ENCODE data around the gene FGD2.

FGD2 gene

DNA sequence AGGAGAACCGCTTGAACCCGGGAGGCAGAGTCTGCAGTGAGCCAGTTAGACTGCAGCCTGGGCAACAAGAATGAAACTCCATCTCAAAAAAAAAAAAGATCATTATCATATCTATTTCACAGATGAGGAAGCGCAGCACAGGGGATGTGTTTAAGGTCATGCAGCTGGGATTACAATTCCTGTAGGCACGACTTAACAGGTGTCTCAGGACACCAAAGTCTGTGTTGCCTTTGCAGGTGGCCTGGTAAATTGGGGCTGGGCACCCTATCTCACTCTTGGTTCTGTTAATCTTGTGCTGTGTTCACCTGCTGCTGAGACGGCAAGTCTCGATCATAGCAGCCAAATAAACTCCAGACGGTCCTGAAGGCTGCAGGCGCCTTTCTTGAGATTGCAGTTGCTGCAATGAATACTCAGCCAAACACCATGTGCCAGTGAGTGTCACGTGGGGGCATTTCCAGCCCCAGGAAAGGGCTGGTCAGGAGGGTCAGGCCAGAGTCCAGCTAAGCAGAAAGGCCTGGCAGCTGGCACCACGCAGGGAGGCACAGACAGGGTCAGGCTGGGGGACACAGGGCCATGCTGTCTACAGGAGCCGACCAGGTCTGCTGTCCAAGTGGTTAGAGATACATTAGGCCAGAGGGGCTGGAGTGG is 55.8 kb downstream of the FGD2 start:
- Histone ChIP-seq H3K36me3 (ENCODE audit: insufficient read depth, low read length) (no peaks in the 10 kb centered on the region), H3K9me3 (ENCODE audit: low read length) (no peaks in the 10 kb centered on the region), H3K4me1 (ENCODE audit: insufficient read depth, low read length) (peaks cover 19% of the 10 kb centered on the region), H2AFZ (ENCODE audit: low read depth, low read length) (no peak overlapping the region), H3K4me3 (ENCODE audit: low read length) (no peak overlapping the region), H3K27me3 (ENCODE audit: insufficient read depth, low read length) (no peaks in the 10 kb centered on the region)

DNA sequence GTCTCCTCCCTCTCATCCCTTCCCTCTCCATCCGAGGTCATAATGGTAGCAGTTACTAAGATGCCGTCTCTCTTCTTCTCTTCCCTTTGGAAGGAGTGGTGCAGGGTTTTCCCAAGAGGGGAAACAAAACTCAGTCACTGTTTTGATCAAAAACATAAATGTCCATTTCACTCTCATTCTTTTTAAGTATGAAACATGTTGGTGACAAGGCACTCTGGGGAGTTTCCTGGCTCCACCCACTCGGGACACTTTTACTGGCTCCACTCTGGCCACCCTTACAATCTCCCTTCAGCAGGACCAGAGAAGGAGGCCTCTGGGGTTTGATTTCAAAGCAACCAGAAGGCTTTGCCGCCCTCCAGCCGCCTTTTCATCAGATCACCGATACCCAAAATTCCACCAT is 57.0 kb downstream of the FGD2 start:
- Histone ChIP-seq H3K9me3 (ENCODE audit: low read length) (no peaks in the 10 kb centered on the region), H2AFZ (ENCODE audit: low read depth, low read length) (no peak overlapping the region), H3K4me1 (ENCODE audit: insufficient read depth, low read length) (peaks cover 19% of the 10 kb centered on the region), H3K27me3 (ENCODE audit: insufficient read depth, low read length) (no peaks in the 10 kb centered on the region), H3K4me3 (ENCODE audit: low read length) (no peak overlapping the region), H3K36me3 (ENCODE audit: insufficient read depth, low read length) (no peaks in the 10 kb centered on the region)

GRCh38 chr6:37068356-37069270 is 63.2 kb downstream of the FGD2 start:
- Histone ChIP-seq H3K27me3 (ENCODE audit: insufficient read depth, low read length) (no peaks in the 10 kb centered on the region), H3K4me3 (ENCODE audit: low read length) (no peak overlapping the region), H3K9me3 (ENCODE audit: low read length) (no peaks in the 10 kb centered on the region), H2AFZ (ENCODE audit: low read depth, low read length) (no peak overlapping the region), H3K36me3 (ENCODE audit: insufficient read depth, low read length) (no peaks in the 10 kb centered on the region), H3K4me1 (ENCODE audit: insufficient read depth, low read length) (peaks cover 9% of the 10 kb centered on the region)

DNA sequence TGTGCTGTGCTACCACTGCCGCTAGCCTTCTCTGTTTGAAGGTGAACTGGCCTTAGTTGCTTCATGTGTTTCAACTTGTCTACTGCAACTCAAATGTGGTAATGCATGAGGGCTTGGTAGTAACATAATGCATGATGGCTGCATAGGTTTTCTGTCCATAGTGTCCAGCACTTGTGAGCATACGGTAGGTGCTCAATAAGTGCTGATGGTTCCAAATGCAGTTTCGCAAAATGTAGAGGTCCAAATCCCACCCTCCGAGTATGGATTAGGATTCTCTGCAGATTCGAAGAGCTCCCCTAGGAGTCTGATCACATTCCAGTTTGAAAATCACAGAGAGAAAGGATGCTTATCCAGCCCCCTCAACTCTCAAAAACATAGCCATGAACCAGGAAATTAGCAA is 64.2 kb downstream of the FGD2 start:
- Histone ChIP-seq H3K9me3 (ENCODE audit: low read length) (no peaks in the 10 kb centered on the region), H3K4me3 (ENCODE audit: low read length) (no peak overlapping the region), H3K36me3 (ENCODE audit: insufficient read depth, low read length) (no peaks in the 10 kb centered on the region), H2AFZ (ENCODE audit: low read depth, low read length) (no peak overlapping the region), H3K27me3 (ENCODE audit: insufficient read depth, low read length) (no peaks in the 10 kb centered on the region), H3K4me1 (ENCODE audit: insufficient read depth, low read length) (peaks cover 9% of the 10 kb centered on the region)

- Histone ChIP-seq H3K27me3 (ENCODE audit: insufficient read depth, low read length) (no peaks in the 10 kb centered on the region), H3K9me3 (ENCODE audit: low read length) (no peaks in the 10 kb centered on the region), H3K4me3 (ENCODE audit: low read length) (no peak overlapping the region), H2AFZ (ENCODE audit: low read depth, low read length) (no peak overlapping the region), H3K4me1 (ENCODE audit: insufficient read depth, low read length) (peaks cover 9% of the 10 kb centered on the region), H3K36me3 (ENCODE audit: insufficient read depth, low read length) (no peaks in the 10 kb centered on the region)
Measured at GRCh38 chr6:37072526-37072925, 67.1 kb downstream of the FGD2 start.

- Histone ChIP-seq H3K27me3 (ENCODE audit: insufficient read depth, low read length) (no peaks in the 10 kb centered on the region), H3K4me3 (ENCODE audit: low read length) (no peak overlapping the region), H3K9me3 (ENCODE audit: low read length) (no peaks in the 10 kb centered on the region), H2AFZ (ENCODE audit: low read depth, low read length) (no peak overlapping the region), H3K4me1 (ENCODE audit: insufficient read depth, low read length) (peaks cover 7% of the 10 kb centered on the region), H3K36me3 (ENCODE audit: insufficient read depth, low read length) (no peaks in the 10 kb centered on the region)
Measured at GRCh38 chr6:37074053-37074827, 68.8 kb downstream of the FGD2 start.

DNA sequence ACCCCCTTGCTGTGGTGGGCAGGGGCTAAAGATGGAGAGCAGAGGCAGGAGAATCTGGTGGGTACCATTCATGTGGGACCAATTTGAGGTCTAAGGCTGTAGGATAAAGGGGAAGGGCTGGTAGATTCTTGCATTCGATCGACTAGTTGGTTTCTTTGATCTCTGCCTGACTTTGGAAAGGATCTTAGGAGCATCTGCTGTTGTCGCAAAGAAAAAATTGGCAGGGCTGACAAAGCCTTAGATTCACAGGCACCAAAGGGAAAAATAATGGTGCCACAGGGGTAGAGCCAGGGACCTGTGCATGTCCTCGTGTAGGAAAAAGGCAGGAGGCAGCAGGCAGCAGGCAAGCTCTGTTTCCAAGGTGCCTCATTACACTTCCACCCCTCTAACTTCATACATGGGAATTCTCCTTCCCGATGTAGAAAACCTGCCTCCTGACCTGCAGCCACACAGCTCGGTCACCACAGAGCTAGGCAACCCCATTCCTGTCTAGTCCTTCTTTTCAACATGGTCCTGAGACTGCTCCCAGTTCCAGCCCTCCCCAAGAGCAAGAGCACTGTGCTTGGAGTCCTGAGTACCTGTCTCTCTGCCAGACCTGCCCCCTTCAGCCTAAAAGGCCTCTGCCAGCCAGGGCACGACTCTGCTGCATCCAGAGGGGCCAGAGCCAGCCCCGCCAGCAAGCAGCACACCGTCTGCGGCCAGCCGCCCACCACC is 71.9 kb downstream of the FGD2 start:
- Histone ChIP-seq H3K36me3 (ENCODE audit: insufficient read depth, low read length) (no peaks in the 10 kb centered on the region), H3K4me3 (ENCODE audit: low read length) (no peak overlapping the region), H2AFZ (ENCODE audit: low read depth, low read length) (no peak overlapping the region), H3K27me3 (ENCODE audit: insufficient read depth, low read length) (no peaks in the 10 kb centered on the region), H3K9me3 (ENCODE audit: low read length) (no peaks in the 10 kb centered on the region), H3K4me1 (ENCODE audit: insufficient read depth, low read length) (no peaks in the 10 kb centered on the region)

- Histone ChIP-seq H3K4me1 (ENCODE audit: insufficient read depth, low read length) (no peaks in the 10 kb centered on the region), H3K9me3 (ENCODE audit: low read length) (no peaks in the 10 kb centered on the region), H3K36me3 (ENCODE audit: insufficient read depth, low read length) (no peaks in the 10 kb centered on the region), H3K4me3 (ENCODE audit: low read length) (no peak overlapping the region), H2AFZ (ENCODE audit: low read depth, low read length) (no peak overlapping the region), H3K27me3 (ENCODE audit: insufficient read depth, low read length) (no peaks in the 10 kb centered on the region)
Measured at GRCh38 chr6:37077905-37078296, 72.4 kb downstream of the FGD2 start.

Measured in neuron (in vitro differentiated cells).